T-helper 1 cell (primary cell): ENCODE data around the gene TRPM2.
"Not testable (repeated sequence)": the region's sequence is repeated elsewhere in the genome, so short reads cannot be mapped to it uniquely, and the experiment has no call there.

Source experiments
- DNase-seq, 5 donors: peaks; one replicate each; pipeline ENCODE4 v3.0.0-alpha.2; 2012 to 2020

TRPM2 gene

GRCh38 chr21:44377201-44377921 is 23.9 kb downstream of the TRPM2 start:
- DNase-seq = no peak

- no peak for DNase-seq
These were observed 24.7 kb downstream of the TRPM2 start for GRCh38 chr21:44377922-44378645.

GRCh38 chr21:44378646-44379514 is 25.5 kb downstream of the TRPM2 start:
- no peak for DNase-seq

- no peak for DNase-seq
These were observed 26.1 kb downstream of the TRPM2 start for GRCh38 chr21:44379515-44379848.

GRCh38 chr21:44379991-44380865 is 26.8 kb downstream of the TRPM2 start:
- DNase-seq = no peak

- no peak for DNase-seq
These were observed 27.5 kb downstream of the TRPM2 start for GRCh38 chr21:44380876-44381275.

GRCh38 chr21:44381874-44382273 is 28.5 kb downstream of the TRPM2 start:
- DNase-seq = no peak

- DNase-seq = no peak
These were observed 29.1 kb downstream of the TRPM2 start for GRCh38 chr21:44382536-44382935.

- no peak for DNase-seq
These were observed 29.8 kb downstream of the TRPM2 start for GRCh38 chr21:44383216-44383615.

GRCh38 chr21:44384968-44385367 is 31.5 kb downstream of the TRPM2 start:
- no peak for DNase-seq

GRCh38 chr21:44389335-44389734 is 35.9 kb downstream of the TRPM2 start:
- no peak for DNase-seq

- no peak for DNase-seq
These were observed 37.5 kb downstream of the TRPM2 start for GRCh38 chr21:44390886-44391285.

GRCh38 chr21:44391345-44392091 is 38.1 kb downstream of the TRPM2 start:
- no peak for DNase-seq

- no peak for DNase-seq
These were observed 38.8 kb downstream of the TRPM2 start for GRCh38 chr21:44392185-44392584.

- no peak for DNase-seq
These were observed 39.5 kb downstream of the TRPM2 start for GRCh38 chr21:44392916-44393315.

GRCh38 chr21:44394733-44395132 is 41.3 kb downstream of the TRPM2 start:
- no peak for DNase-seq

GRCh38 chr21:44395260-44395659 is 41.8 kb downstream of the TRPM2 start:
- DNase-seq = no peak

GRCh38 chr21:44396803-44397202 is 43.4 kb downstream of the TRPM2 start:
- DNase-seq = not testable (repeated sequence)

- DNase-seq = no peak
These were observed 44.1 kb downstream of the TRPM2 start for GRCh38 chr21:44397431-44398031.

GRCh38 chr21:44398499-44398898 is 45.1 kb downstream of the TRPM2 start:
- no peak for DNase-seq
